Neuron (in vitro differentiated cells): ENCODE data around the gene PHACTR4.
"Not testable (repeated sequence)": the region's sequence is repeated elsewhere in the genome, so short reads cannot be mapped to it uniquely, and the experiment has no call there.

Experiments used
- H2AFZ ChIP-seq: one replicate; pipeline ENCODE4 v1.6.1; 2013; ENCODE audit warnings: low read depth, mild to moderate bottlenecking, inconsistent platforms, low read length, moderate library complexity
- H3K27me3 ChIP-seq: one replicate; pipeline ENCODE4 v1.6.1; 2013; ENCODE audit warnings: low read length; ENCODE audit not compliant: insufficient read depth
- H3K36me3 ChIP-seq: one replicate; pipeline ENCODE4 v1.6.1; 2013; ENCODE audit warnings: low read length; ENCODE audit not compliant: insufficient read depth
- H3K4me1 ChIP-seq: one replicate; pipeline ENCODE4 v1.6.1; 2013; ENCODE audit warnings: low read length; ENCODE audit not compliant: insufficient read depth
- H3K4me3 ChIP-seq: 2 replicates; pipeline ENCODE4 v1.5.1; 2013; ENCODE audit warnings: mild to moderate bottlenecking, low read length, moderate library complexity
- H3K9me3 ChIP-seq: one replicate; pipeline ENCODE4 v1.6.1; 2013; ENCODE audit warnings: low read length

The PHACTR4 gene

GRCh38 chr1:28378906-28379305 is 9.4 kb downstream of the PHACTR4 start:
- Histone ChIP-seq H3K9me3 (peaks cover 13% of the 10 kb centered on the region), H3K36me3 (peaks cover 12% of the 10 kb centered on the region), H3K27me3 (no peaks in the 10 kb centered on the region), H2AFZ (no peak overlapping the region), H3K4me1 (no peaks in the 10 kb centered on the region), H3K4me3 (no peak overlapping the region)

GRCh38 chr1:28380394-28380793 is 10.9 kb downstream of the PHACTR4 start:
- Histone ChIP-seq H2AFZ (no peak overlapping the region), H3K4me3 (no peak overlapping the region), H3K36me3 (peaks cover 14% of the 10 kb centered on the region), H3K4me1 (no peaks in the 10 kb centered on the region), H3K9me3 (peaks cover 16% of the 10 kb centered on the region), H3K27me3 (no peaks in the 10 kb centered on the region)

DNA sequence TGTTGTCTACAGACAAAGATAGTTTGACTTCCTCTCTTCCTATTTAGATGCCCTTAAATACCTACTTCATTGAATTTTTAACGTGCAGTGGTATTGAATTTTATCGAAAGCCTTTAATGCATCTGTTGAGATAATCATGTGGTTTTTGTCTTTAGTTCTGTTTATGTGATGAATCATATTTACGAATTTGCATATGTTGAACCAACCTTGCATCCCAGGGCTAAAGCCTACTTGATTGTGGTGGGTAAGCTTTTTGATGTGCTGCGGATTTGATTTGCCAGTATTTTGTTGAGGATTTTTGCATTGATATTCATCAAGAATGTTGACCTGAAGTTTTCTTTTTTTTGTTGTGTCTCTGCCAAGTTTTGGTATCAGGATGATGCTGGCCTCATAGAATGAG is 14.2 kb downstream of the PHACTR4 start:
- peaks cover 11% of the 10 kb centered on the region for H3K36me3 ChIP-seq
- H2AFZ ChIP-seq, H3K27me3 ChIP-seq, H3K4me3 ChIP-seq, H3K4me1 ChIP-seq: not testable (repeated sequence)
- peaks cover 14% of the 10 kb centered on the region for H3K9me3 ChIP-seq

DNA sequence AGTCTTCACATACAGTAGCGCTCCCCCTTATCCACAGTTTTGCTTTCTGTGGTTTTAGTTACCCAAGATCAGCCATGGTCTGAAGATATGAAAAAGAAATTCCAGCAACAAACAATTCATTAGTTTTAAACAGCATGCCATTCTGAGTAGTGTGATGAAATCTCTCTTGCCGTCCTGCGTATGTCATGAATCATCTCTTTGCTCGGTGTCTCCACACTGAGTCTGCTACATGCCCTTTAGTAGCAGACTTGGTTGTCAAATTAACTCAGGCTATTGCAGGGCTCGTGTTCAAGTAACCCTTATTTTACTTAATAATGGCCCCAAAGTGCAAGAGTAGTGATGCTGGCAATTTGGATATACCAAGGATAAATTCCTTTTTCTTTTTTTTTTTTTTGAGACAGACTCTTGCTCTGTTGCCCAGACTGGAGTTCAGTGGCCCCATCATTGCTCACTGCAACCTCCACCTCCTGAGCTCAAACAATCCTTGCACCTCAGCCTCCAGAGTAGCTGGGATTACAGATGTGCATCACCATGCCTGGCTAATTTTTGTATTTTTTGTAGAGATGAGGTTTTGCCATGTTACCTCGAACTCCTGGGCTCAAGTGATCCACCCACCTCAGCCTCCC is 22.6 kb downstream of the PHACTR4 start:
- Histone ChIP-seq H2AFZ (no peak overlapping the region), H3K4me1 (no peaks in the 10 kb centered on the region), H3K4me3 (no peak overlapping the region), H3K9me3 (no peaks in the 10 kb centered on the region), H3K36me3 (peaks cover 7% of the 10 kb centered on the region), H3K27me3 (no peaks in the 10 kb centered on the region)

DNA sequence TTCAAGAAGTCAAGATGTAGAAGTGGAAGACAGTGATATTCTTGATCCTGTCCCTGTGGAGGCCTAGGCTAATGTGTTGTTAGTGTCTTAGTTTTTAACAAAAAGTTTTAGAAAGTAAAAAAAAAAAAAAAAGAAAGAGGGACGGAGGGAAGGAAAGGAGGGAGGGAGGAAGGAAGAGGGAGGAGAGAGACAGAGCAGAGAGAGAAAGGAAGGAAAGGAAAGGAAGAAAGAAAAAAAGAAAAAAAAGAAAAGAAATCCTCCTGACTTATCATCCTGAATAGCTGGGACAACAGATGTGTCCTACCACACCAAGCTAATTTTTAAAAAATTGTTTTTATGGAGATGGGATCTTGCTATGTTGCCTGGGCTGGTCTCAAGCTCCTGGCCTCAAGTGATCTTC is 24.6 kb downstream of the PHACTR4 start:
- no peak overlapping the region for H3K4me3 ChIP-seq
- H3K4me1 ChIP-seq = no peaks in the 10 kb centered on the region
- H3K9me3 ChIP-seq = no peaks in the 10 kb centered on the region
- H3K27me3 ChIP-seq = no peaks in the 10 kb centered on the region
- peaks cover 14% of the 10 kb centered on the region for H3K36me3 ChIP-seq
- H2AFZ ChIP-seq = no peak overlapping the region

DNA sequence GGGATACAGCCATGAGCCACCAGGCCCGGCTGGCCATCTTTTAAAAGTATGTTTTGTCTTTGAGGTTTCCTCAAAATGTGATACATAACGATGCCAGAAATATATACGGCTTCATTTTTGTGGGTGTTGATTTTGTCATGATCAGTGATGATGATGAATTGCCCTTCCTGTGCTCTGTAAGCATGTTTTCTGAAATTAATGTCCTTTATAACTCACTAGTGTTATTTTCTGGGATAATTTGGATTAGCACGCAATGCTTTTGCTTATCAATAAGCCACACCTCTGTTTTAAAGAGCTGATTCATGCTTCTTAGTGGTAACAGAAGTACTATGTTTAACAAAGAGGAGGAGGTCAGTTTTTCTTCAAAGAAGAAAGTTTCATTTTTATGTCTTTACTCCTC is 25.6 kb downstream of the PHACTR4 start:
- no peak overlapping the region for H3K4me3 ChIP-seq
- no peak overlapping the region for H2AFZ ChIP-seq
- peaks cover 6% of the 10 kb centered on the region for H3K4me1 ChIP-seq
- no peaks in the 10 kb centered on the region for H3K9me3 ChIP-seq
- H3K27me3 ChIP-seq = no peaks in the 10 kb centered on the region
- H3K36me3 ChIP-seq = peaks cover 14% of the 10 kb centered on the region

- H3K27me3 ChIP-seq = no peaks in the 10 kb centered on the region
- H3K9me3 ChIP-seq = no peaks in the 10 kb centered on the region
- peaks cover 15% of the 10 kb centered on the region for H3K4me1 ChIP-seq
- no peak overlapping the region for H2AFZ ChIP-seq
- H3K36me3 ChIP-seq = peaks cover 9% of the 10 kb centered on the region
- no peak overlapping the region for H3K4me3 ChIP-seq
These were observed 32.2 kb downstream of the PHACTR4 start for GRCh38 chr1:28401760-28402159.

- Histone ChIP-seq H3K4me3 (no peak overlapping the region), H3K9me3 (no peaks in the 10 kb centered on the region), H3K4me1 (peaks cover 19% of the 10 kb centered on the region), H2AFZ (no peak overlapping the region), H3K27me3 (no peaks in the 10 kb centered on the region), H3K36me3 (peaks cover 8% of the 10 kb centered on the region)
These were observed 39.5 kb downstream of the PHACTR4 start for GRCh38 chr1:28409090-28409489.

- Histone ChIP-seq H3K9me3 (no peaks in the 10 kb centered on the region), H3K27me3 (no peaks in the 10 kb centered on the region), H3K4me1 (peaks cover 31% of the 10 kb centered on the region), H3K36me3 (peaks cover 8% of the 10 kb centered on the region), H3K4me3 (no peak overlapping the region), H2AFZ (no peak overlapping the region)
These were observed 42.1 kb downstream of the PHACTR4 start for GRCh38 chr1:28411656-28412055.

DNA sequence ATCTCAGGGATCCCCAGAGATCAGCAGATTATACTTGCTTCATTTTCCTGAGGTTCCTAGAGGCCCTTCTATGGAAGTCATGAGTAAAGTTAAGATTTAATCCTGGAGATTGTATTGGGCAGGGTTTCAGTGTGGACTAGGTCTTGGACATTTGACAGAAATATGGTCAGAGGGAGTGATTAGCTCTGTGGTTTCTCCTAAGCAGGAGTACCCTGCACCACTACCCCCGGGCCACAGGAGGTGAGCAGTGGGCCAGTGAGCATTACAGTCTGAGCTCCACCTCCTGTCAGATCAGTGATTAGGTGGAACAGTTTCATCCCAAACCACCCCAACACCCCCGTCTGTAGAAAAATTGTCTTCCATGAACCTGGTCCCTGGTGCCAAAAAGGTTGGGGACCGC is 43.2 kb downstream of the PHACTR4 start:
- Histone ChIP-seq H3K27me3 (no peaks in the 10 kb centered on the region), H2AFZ (no peak overlapping the region), H3K4me1 (peaks cover 31% of the 10 kb centered on the region), H3K4me3 (no peak overlapping the region), H3K9me3 (no peaks in the 10 kb centered on the region), H3K36me3 (peaks cover 8% of the 10 kb centered on the region)

DNA sequence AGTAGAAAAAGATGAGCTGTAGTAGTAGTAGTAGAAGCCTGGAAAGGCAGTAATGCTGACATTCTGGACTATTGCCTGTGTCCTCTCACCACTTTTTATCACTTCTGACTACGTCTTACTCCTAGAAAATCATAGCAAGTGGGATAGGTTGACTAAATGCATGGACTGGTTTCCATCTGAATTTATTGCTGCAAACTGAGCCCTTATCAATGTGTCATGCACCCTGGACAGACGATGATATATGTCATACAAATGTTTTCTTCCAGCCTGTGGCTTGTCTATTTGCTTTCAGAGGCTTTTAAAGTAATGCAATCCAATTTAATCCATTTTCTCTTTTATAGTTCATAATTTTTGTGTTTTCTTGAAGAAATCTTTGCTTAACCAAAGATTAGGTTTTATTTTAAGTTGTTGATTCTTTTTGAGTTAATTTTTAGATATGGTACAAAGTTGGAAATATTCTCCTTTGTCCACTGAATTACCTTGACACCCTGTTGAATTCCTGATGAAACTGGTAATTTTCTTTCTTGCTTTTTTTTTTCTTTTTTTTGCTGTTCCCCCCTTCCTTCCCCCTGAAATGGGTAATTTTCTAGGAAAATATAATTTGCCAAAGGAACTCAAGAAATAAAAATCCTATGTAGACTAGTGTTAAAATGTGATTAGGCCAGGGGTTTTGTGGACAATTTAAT is 47.1 kb downstream of the PHACTR4 start:
- no peaks in the 10 kb centered on the region for H3K27me3 ChIP-seq
- H2AFZ ChIP-seq = no peak overlapping the region
- no peak overlapping the region for H3K4me3 ChIP-seq
- peaks cover 3% of the 10 kb centered on the region for H3K36me3 ChIP-seq
- no peaks in the 10 kb centered on the region for H3K9me3 ChIP-seq
- H3K4me1 ChIP-seq = peaks cover 12% of the 10 kb centered on the region

GRCh38 chr1:28417441-28417922 is 47.9 kb downstream of the PHACTR4 start:
- no peaks in the 10 kb centered on the region for H3K9me3 ChIP-seq
- peaks cover 12% of the 10 kb centered on the region for H3K4me1 ChIP-seq
- no peak overlapping the region for H3K4me3 ChIP-seq
- no peaks in the 10 kb centered on the region for H3K27me3 ChIP-seq
- no peak overlapping the region for H2AFZ ChIP-seq
- peaks cover 2% of the 10 kb centered on the region for H3K36me3 ChIP-seq

GRCh38 chr1:28417926-28418637 is 48.5 kb downstream of the PHACTR4 start:
- H3K27me3 ChIP-seq = no peaks in the 10 kb centered on the region
- H3K4me1 ChIP-seq = peaks cover 12% of the 10 kb centered on the region
- H3K9me3 ChIP-seq = no peaks in the 10 kb centered on the region
- peaks cover 2% of the 10 kb centered on the region for H3K36me3 ChIP-seq
- H2AFZ ChIP-seq = no peak overlapping the region
- H3K4me3 ChIP-seq = no peak overlapping the region
